ENCODE data around the gene DPYSL4. TPM values are rescaled to one million over a fixed set of nuclear protein-coding genes. Genes with fewer than 3 reads are reported as not detected.
A peak's percentile ranks its signal among the peaks of the same experiment; 100 is the strongest.

DPYSL4 gene
- total RNA-seq, 1 experiment from 2014 or later = 26.3 TPM

DNA sequence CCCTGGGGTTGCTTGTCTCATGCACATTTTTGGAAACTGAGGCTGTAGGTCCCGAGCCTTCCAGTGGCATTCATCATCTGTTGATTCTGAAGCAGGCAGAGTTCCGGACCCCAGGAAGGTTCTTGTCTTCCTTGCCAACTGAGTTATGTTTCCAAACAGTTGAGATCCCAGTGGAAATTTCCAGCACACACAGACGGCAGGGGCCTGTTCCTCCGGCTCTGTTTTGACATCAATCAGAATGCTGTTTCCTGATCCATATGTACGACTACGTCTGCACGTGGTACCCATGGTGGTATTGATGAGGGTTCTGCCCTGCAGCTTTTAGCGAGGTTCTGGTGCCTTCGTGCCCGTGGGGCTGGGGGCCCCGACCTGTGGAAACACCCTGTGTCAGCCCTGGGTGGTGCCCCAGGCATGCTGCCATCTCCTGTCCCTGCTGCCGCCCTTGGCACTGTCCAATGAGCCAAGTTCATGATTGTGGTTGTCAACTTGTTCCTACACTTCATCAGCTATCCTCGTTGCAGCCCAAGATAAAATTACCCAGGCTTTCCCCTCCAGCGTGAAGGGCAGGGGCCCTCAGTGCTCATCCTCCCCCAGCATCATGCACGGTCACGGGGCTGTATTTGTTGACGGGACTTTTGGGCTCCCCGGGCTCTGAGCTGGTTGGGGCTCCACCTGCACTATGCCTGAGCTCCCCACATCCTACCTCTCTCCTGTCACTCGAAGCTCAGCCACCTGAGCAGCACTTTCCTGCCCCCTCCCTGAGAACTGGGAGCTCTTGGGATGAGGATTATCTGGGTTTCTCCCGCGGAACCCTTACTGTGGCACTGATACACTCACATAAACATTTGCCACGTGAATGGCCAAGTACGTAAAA is 7.8 kb upstream of the DPYSL4 start:
- H3K79me1 ChIP-seq (ENCODE audit: insufficient read depth, low read depth, low read length, poor library complexity, severe bottlenecking) = no peaks in the 10 kb centered on the region
- no peaks in the 10 kb centered on the region for H3K9me3 ChIP-seq (ENCODE audit: control insufficient read depth, low read depth, low read length)
- no peak overlapping the region for H2BK120ac ChIP-seq (ENCODE audit: low read depth, low read length, poor library complexity, severe bottlenecking)
- H3K4me2 ChIP-seq (ENCODE audit: insufficient read depth, insufficient read length, low read length) = no peak overlapping the region
- no peak overlapping the region for H4K5ac ChIP-seq (ENCODE audit: insufficient read length, low read depth, low read length)
- no peak overlapping the region; a peak in 2 of 5 replicates for H3K4me3 Mint-ChIP-seq
- no peak overlapping the region for H3K23ac ChIP-seq (ENCODE audit: insufficient read length, low read depth, low read length)
- no peak overlapping the region for H3K4ac ChIP-seq (ENCODE audit: low read depth, low read length)
- DNase-seq = no peak
- H2BK5ac ChIP-seq (ENCODE audit: insufficient read length, low read length) = no peak overlapping the region
- H3K23me2 ChIP-seq (ENCODE audit: insufficient read length, low read depth, low read length, poor library complexity, severe bottlenecking) = peaks cover 2% of the 10 kb centered on the region
- no peak overlapping the region for H4K91ac ChIP-seq (ENCODE audit: insufficient read length, low read depth, low read length)
- peaks cover 80% of the 10 kb centered on the region for H3K27me3 Mint-ChIP-seq (ENCODE audit: low read depth)
- no peak overlapping the region for H2AFZ ChIP-seq (ENCODE audit: low read length)
- no peak overlapping the region for H3K56ac ChIP-seq (ENCODE audit: insufficient read length, low read depth, low read length)
- no peak overlapping the region for H4K8ac ChIP-seq (replicated peaks; ENCODE audit: insufficient read length, low read depth, low read length)
- TF ChIP-seq, protein P1, sequence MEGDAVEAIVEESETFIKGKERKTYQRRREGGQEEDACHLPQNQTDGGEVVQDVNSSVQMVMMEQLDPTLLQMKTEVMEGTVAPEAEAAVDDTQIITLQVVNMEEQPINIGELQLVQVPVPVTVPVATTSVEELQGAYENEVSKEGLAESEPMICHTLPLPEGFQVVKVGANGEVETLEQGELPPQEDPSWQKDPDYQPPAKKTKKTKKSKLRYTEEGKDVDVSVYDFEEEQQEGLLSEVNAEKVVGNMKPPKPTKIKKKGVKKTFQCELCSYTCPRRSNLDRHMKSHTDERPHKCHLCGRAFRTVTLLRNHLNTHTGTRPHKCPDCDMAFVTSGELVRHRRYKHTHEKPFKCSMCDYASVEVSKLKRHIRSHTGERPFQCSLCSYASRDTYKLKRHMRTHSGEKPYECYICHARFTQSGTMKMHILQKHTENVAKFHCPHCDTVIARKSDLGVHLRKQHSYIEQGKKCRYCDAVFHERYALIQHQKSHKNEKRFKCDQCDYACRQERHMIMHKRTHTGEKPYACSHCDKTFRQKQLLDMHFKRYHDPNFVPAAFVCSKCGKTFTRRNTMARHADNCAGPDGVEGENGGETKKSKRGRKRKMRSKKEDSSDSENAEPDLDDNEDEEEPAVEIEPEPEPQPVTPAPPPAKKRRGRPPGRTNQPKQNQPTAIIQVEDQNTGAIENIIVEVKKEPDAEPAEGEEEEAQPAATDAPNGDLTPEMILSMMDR (conservative IDR thresholded peaks at IDR 0.05) = no peak
- H3K36me3 Mint-ChIP-seq (ENCODE audit: insufficient read depth in 1 of 3, low read depth in 3 of 3) = peaks cover 0 to 3% (median 0%) of the 10 kb centered on the region in 3 experiments; a peak in 1 of 7 replicates
- H2AK5ac ChIP-seq (ENCODE audit: insufficient read length, low read length) = no peak overlapping the region
- no peak overlapping the region for H3K18ac ChIP-seq (ENCODE audit: insufficient read length, low read depth, low read length)
- H3K4me1 Mint-ChIP-seq = peaks cover 5 to 12% of the 10 kb centered on the region in 2 experiments
- H4K20me1 ChIP-seq (ENCODE audit: control insufficient read depth, insufficient read depth, insufficient read length) = peaks cover 2% of the 10 kb centered on the region
- H3K27ac Mint-ChIP-seq = peak overlapping the region in 1 of 3 experiments; percentile 86; a peak in 1 of 7 replicates
- no CpG with 5 or more reads among the region's 23 CpGs for WGBS (ENCODE audit: extremely low coverage, insufficient read length, low lambda C conversion rate)
- no peak overlapping the region for H2BK15ac ChIP-seq (ENCODE audit: low read depth, low read length)
- no peak overlapping the region for H3K27ac ChIP-seq (ENCODE audit: insufficient read length, low read depth, low read length)
- no peak overlapping the region for H3K9ac ChIP-seq (ENCODE audit: extremely low read depth, insufficient read length, low read length)
- H3K4me1 ChIP-seq (ENCODE audit: insufficient read depth, low read length) = no peaks in the 10 kb centered on the region
- peaks cover 0 to 12% of the 10 kb centered on the region in 2 experiments; a peak in 3 of 5 replicates for H3K9me3 Mint-ChIP-seq
- no peak overlapping the region for H3T11ph ChIP-seq (ENCODE audit: low read length)
- no peak overlapping the region for H2BK20ac ChIP-seq (ENCODE audit: low read depth, low read length, poor library complexity, severe bottlenecking)
- H3K27me3 ChIP-seq (ENCODE audit: insufficient read depth, low read length) = peaks cover 2% of the 10 kb centered on the region; the same call in 1 of the 2 replicates
- H3K14ac ChIP-seq (ENCODE audit: insufficient read depth, low read length) = no peak overlapping the region
- H3K79me2 ChIP-seq (ENCODE audit: insufficient read depth, low read length) = no peaks in the 10 kb centered on the region
- no peak overlapping the region for H2BK12ac ChIP-seq (ENCODE audit: insufficient read length, low read depth, low read length)

Data from H9 (cell line).